Inferior parietal cortex (tissue), 1 donor: ENCODE data around the gene PADI2.

Source experiments
- DNase-seq: peaks from one replicate; pipeline ENCODE4 v3.0.0-alpha.2; 2016; ENCODE audit errors: extremely low spot score

PADI2 gene

DNA sequence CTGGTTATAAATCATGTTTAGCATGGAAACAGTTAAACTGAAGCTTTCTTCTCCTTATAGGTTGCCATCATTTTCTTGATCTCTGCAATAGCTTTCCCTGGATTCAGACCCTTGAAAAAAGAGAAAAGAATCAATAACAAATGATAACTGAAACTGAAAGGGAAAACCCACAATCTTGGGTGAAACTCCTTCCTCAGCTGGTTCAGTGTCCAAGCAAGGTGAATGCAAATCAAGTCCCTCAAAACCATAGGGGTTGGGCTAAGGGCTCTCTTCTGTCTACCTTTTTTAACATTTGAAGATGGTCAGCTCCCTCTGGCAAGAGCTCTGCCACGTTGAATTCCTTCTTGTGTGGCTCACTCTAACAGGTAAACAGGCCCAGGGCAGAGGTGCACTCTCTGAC, 100.4 kb downstream of the PADI2 start:
- no peak for DNase-seq

DNA sequence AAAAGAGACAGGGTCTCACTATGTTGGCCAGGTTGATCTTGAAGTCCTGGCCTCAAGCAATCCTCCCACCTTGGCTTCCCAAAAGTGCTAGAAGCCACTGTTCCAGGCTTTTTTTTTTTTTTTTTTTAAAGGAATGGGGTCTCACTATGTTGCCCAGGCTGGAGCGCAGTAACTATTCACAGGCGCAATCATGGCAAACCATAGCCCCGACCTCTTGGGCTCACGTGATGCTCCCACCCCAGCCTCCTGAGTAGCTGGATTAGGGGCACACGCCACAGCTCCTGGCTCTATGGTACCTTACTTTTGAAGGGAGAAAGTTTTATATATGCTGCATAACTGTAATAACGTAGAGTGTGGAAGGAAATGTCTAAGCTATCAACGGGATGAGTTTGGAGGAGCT, 101.8 kb downstream of the PADI2 start:
- DNase-seq, result no peak
